IMR-90 (cell line): ENCODE results near the gene USP26.

ENCODE experiments used
- BHLHE40 ChIP-seq: fragments of 150-350 bp; IDR thresholded peaks from 2 replicates; pipeline ENCODE4 v1.6.1; 2016; ENCODE audit warnings: mild to moderate bottlenecking, low read depth, low read length
- CEBPB ChIP-seq: IDR thresholded peaks from 2 replicates; pipeline ENCODE4 v1.6.1; 2012; ENCODE audit warnings: low read depth, low read length, improper control_type of control experiment
- MAFK ChIP-seq: IDR thresholded peaks from 2 replicates; pipeline ENCODE4 v1.6.1; 2012; ENCODE audit warnings: low read depth, low read length, improper control_type of control experiment
- MAZ ChIP-seq: IDR thresholded peaks from 2 replicates; pipeline ENCODE4 v1.6.1; 2012; ENCODE audit warnings: low read depth, mild to moderate bottlenecking, low read length, improper control_type of control experiment, moderate library complexity, borderline replicate concordance
- MXI1 ChIP-seq: IDR thresholded peaks from 2 replicates; pipeline ENCODE4 v1.6.1; 2012; ENCODE audit warnings: low read depth, mild to moderate bottlenecking, low read length, moderate library complexity, borderline replicate concordance
- POLR2A ChIP-seq: IDR thresholded peaks from 2 replicates; pipeline ENCODE4 v1.6.1; 2012; ENCODE audit warnings: mild to moderate bottlenecking, low read depth, low read length
- RCOR1 ChIP-seq: IDR thresholded peaks from 2 replicates; pipeline ENCODE4 v1.6.1; 2012; ENCODE audit warnings: mild to moderate bottlenecking, low read length, improper control_type of control experiment; ENCODE audit not compliant: insufficient replicate concordance
- RFX5 ChIP-seq: IDR thresholded peaks from 2 replicates; pipeline ENCODE4 v1.8.0; 2012; ENCODE audit warnings: low read depth, mild to moderate bottlenecking, low read length, moderate library complexity
- TF ChIP-seq, protein P1 (sequence below): conservative IDR thresholded peaks from 2 replicates; pipeline ENCODE4 v1.5.1; 2012; ENCODE audit warnings: mild to moderate bottlenecking, low read depth, low read length, improper control_type of control experiment
- TF ChIP-seq, protein P2 (sequence below): fragments of 150-350 bp; IDR thresholded peaks from 2 replicates; pipeline ENCODE4 v1.6.1; 2017; ENCODE audit warnings: mild to moderate bottlenecking, antibody characterized with exemption, low read length, low read depth

GRCh38 chrX:133007458-133007857 is 89.5 kb downstream of the USP26 start:
- TF ChIP-seq, protein P1, sequence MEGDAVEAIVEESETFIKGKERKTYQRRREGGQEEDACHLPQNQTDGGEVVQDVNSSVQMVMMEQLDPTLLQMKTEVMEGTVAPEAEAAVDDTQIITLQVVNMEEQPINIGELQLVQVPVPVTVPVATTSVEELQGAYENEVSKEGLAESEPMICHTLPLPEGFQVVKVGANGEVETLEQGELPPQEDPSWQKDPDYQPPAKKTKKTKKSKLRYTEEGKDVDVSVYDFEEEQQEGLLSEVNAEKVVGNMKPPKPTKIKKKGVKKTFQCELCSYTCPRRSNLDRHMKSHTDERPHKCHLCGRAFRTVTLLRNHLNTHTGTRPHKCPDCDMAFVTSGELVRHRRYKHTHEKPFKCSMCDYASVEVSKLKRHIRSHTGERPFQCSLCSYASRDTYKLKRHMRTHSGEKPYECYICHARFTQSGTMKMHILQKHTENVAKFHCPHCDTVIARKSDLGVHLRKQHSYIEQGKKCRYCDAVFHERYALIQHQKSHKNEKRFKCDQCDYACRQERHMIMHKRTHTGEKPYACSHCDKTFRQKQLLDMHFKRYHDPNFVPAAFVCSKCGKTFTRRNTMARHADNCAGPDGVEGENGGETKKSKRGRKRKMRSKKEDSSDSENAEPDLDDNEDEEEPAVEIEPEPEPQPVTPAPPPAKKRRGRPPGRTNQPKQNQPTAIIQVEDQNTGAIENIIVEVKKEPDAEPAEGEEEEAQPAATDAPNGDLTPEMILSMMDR = no peak
- TF ChIP-seq MXI1 (no peak), POLR2A (no peak), MAZ (no peak), CEBPB (no peak), RCOR1 (no peak), RFX5 (no peak), MAFK (no peak), BHLHE40 (no peak)
- TF ChIP-seq, protein P2, sequence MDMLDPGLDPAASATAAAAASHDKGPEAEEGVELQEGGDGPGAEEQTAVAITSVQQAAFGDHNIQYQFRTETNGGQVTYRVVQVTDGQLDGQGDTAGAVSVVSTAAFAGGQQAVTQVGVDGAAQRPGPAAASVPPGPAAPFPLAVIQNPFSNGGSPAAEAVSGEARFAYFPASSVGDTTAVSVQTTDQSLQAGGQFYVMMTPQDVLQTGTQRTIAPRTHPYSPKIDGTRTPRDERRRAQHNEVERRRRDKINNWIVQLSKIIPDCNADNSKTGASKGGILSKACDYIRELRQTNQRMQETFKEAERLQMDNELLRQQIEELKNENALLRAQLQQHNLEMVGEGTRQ = no peak
